ENCODE measurements around the gene TMTC1. TPM values are rescaled to one million over a fixed set of nuclear protein-coding genes. Genes with fewer than 3 reads are reported as not detected.
"Not testable (repeated sequence)": the region's sequence is repeated elsewhere in the genome, so short reads cannot be mapped to it uniquely, and the experiment has no call there.

The TMTC1 gene
- total and polyA plus RNA-seq, 8 donors, result 0.85 to 37.7 (median 1.9) TPM

GRCh38 chr12:29634057-29634456 is 149.7 kb downstream of the TMTC1 start:
- Histone ChIP-seq H3K4me1 (no peaks in the 10 kb centered on the region), H3K4me3 (no peak overlapping the region), H3K27me3 (no peaks in the 10 kb centered on the region), H3K27ac (no peak overlapping the region), H3K36me3 (no peaks in the 10 kb centered on the region), H3K9me3 (peaks cover 0 to 3% of the 10 kb centered on the region in 2 donors)
- intact Hi-C loops (cut with DNase I), result no loop called here
- no peak for ATAC-seq
- DNase-seq, result no peak
- no peak for TF ChIP-seq CTCF (IDR thresholded peaks at IDR 0.05)

- H3K4me1 ChIP-seq; H3K4me3 ChIP-seq; DNase-seq; H3K9me3 ChIP-seq; ATAC-seq; intact Hi-C loops (cut with DNase I); H3K27me3 ChIP-seq; H3K36me3 ChIP-seq; H3K27ac ChIP-seq: not testable (repeated sequence)
Observed at GRCh38 chr12:29630164-29630563, 153.6 kb downstream of the TMTC1 start.

- no peak for TF ChIP-seq CTCF (IDR thresholded peaks at IDR 0.05)
- no peaks in the 10 kb centered on the region for H3K9me3 ChIP-seq
- H3K27ac ChIP-seq, result no peak overlapping the region
- intact Hi-C loops (cut with DNase I), result no loop called here
- H3K4me3 ChIP-seq, result no peak overlapping the region
- no peaks in the 10 kb centered on the region for H3K27me3 ChIP-seq
- no peak for DNase-seq
- no peak for ATAC-seq
- no peaks in the 10 kb centered on the region for H3K36me3 ChIP-seq
- no peaks in the 10 kb centered on the region for H3K4me1 ChIP-seq
Observed at GRCh38 chr12:29627221-29627620, 156.5 kb downstream of the TMTC1 start.

- no peak for ATAC-seq
- TF ChIP-seq CTCF (IDR thresholded peaks at IDR 0.05), result no peak
- Histone ChIP-seq H3K4me3 (no peak overlapping the region), H3K27ac (no peak overlapping the region), H3K27me3 (no peaks in the 10 kb centered on the region), H3K9me3 (no peaks in the 10 kb centered on the region), H3K36me3 (no peaks in the 10 kb centered on the region), H3K4me1 (no peaks in the 10 kb centered on the region)
- intact Hi-C loops (cut with DNase I), result no loop called here
- no peak for DNase-seq
Observed at GRCh38 chr12:29625359-29625953, 158.3 kb downstream of the TMTC1 start.

- Histone ChIP-seq H3K27me3 (no peaks in the 10 kb centered on the region), H3K4me1 (no peaks in the 10 kb centered on the region), H3K4me3 (no peak overlapping the region), H3K27ac (no peak overlapping the region), H3K9me3 (no peaks in the 10 kb centered on the region), H3K36me3 (no peaks in the 10 kb centered on the region)
- no peak for DNase-seq
- TF ChIP-seq CTCF (IDR thresholded peaks at IDR 0.05), result no peak
- no peak for ATAC-seq
- intact Hi-C loops (cut with DNase I), result no loop called here
Observed at GRCh38 chr12:29622251-29622650, 161.5 kb downstream of the TMTC1 start.

- Histone ChIP-seq H3K9me3 (no peaks in the 10 kb centered on the region), H3K27me3 (no peaks in the 10 kb centered on the region), H3K36me3 (no peaks in the 10 kb centered on the region), H3K27ac (no peak overlapping the region), H3K4me3 (no peak overlapping the region), H3K4me1 (no peaks in the 10 kb centered on the region)
- no peak for TF ChIP-seq CTCF (IDR thresholded peaks at IDR 0.05)
- ATAC-seq, result no peak
- intact Hi-C loops (cut with DNase I), result no loop called here
- DNase-seq, result no peak
Observed at GRCh38 chr12:29620030-29620429, 163.7 kb downstream of the TMTC1 start.
